K562 (cell line): ENCODE measurements around the gene CPT1B. TPM values are rescaled to one million over a fixed set of nuclear protein-coding genes. Genes with fewer than 3 reads are reported as not detected.

Experiments
- ELF1 ChIP-seq: fragments of 200-800 bp; sonication (Bioruptor generic); IDR thresholded peaks from 2 replicates; pipeline ENCODE4 v1.6.1; 2016; ENCODE audit warnings: missing genetic modification characterization, missing compliant biosample characterization
- NCOA6 ChIP-seq: fragments of 450-650 bp; IDR thresholded peaks from 2 replicates; pipeline ENCODE4 v1.6.1; 2017; ENCODE audit warnings: mild to moderate bottlenecking
- NFIX ChIP-seq: fragments of 250-450 bp; sonication (Bioruptor Pico); IDR thresholded peaks from 2 replicates; pipeline ENCODE4 v1.4.0; 2020; ENCODE audit warnings: low read depth, mild to moderate bottlenecking, moderate library complexity
- OTX1 ChIP-seq: fragments of 450-650 bp; formaldehyde crosslinking; IDR thresholded peaks from 2 replicates; pipeline ENCODE4 v1.4.0; 2022; ENCODE audit warnings: mild to moderate bottlenecking
- PHB2 ChIP-seq: fragments of 450-650 bp; IDR thresholded peaks from 2 replicates; pipeline ENCODE4 v1.6.1; 2017; ENCODE audit warnings: low read depth
- SMARCA5 ChIP-seq: fragments of 450-650 bp; IDR thresholded peaks from 2 replicates; pipeline ENCODE4 v1.6.1; 2016
- SRSF7 ChIP-seq: fragments of 200-400 bp; formaldehyde crosslinking; optimal IDR thresholded peaks from 2 replicates; pipeline ENCODE3; 2017; ENCODE audit warnings: mild to moderate bottlenecking, low read depth, low read length
- ZFP30 ChIP-seq: fragments of 250-450 bp; sonication (Bioruptor Pico); IDR thresholded peaks from 2 replicates; pipeline ENCODE4 v1.8.0; 2022; ENCODE audit warnings: moderate library complexity, mild to moderate bottlenecking, inconsistent platforms, borderline replicate concordance
- polyA plus RNA-seq, 8 experiments: library from polyadenylated mRNA; depleted of rRNA in 4 of 8; stranded (reverse) in 5 of 8; unstranded in 3 of 8; fragments of >200 nt; fragmentation: Nextera tagmentation in 2 of 8; fragmentation: Illumina TruSeq in 1 of 8; extraction: Ambion mirVana in 2 of 8; extraction: Trizol in 1 of 8; gene quantifications; 2 replicates each; pipeline versions ENCODE4 v1.2.1 to v1.2.3, GENCODE V29; 2011 to 2014; ENCODE audit warnings: inconsistent platforms in 1 of 8, missing spikeins in 1 of 8
- total RNA-seq, 7 experiments: library from RNA; depleted of rRNA in 6 of 7; stranded (reverse); fragments of >200 nt in 6 of 7; fragmentation: Illumina TruSeq in 2 of 7; extraction: Trizol in 2 of 7; gene quantifications; 2 replicates each; pipeline versions ENCODE4 v1.2.1 to v1.2.3, GENCODE V29; 2011 to 2021; ENCODE audit warnings: low replicate concordance in 1 of 7
- TF ChIP-seq, protein P1 (sequence below), 2 experiments: fragments of 450-650 bp; IDR thresholded peaks; 2 replicates each; pipeline ENCODE4 v1.6.1; 2016; ENCODE audit warnings: mild to moderate bottlenecking in 2 of 2, borderline replicate concordance in 1 of 2, low read depth in 1 of 2, moderate library complexity in 1 of 2
- TF ChIP-seq, protein P2 (sequence below): fragments of 200-400 bp; formaldehyde crosslinking; IDR thresholded peaks from 2 replicates; pipeline ENCODE4 v1.6.1; 2017; ENCODE audit warnings: mild to moderate bottlenecking, low read depth, low read length, moderate library complexity
- TF ChIP-seq, protein P3 (sequence below), 2 experiments: fragments of 450-650 bp in 1 of 2; sonication (generic) in 1 of 2; formaldehyde crosslinking; conservative IDR thresholded peaks; 2 replicates each; pipeline versions ENCODE4 v1.4.0 to v1.8.1; 2020 to 2022; ENCODE audit warnings: mild to moderate bottlenecking in 1 of 2, missing genetic modification reagents in 1 of 2
- TF ChIP-seq, protein P4 (sequence below): fragments of 450-650 bp; formaldehyde crosslinking; IDR thresholded peaks from 2 replicates; pipeline ENCODE4 v1.4.0; 2020; ENCODE audit warnings: mild to moderate bottlenecking, moderate library complexity
- TF ChIP-seq, protein P5 (sequence below): sonication (generic); formaldehyde crosslinking; IDR thresholded peaks from 2 replicates; pipeline ENCODE4 v1.8.0; 2022; ENCODE audit warnings: missing genetic modification reagents, mild to moderate bottlenecking, borderline replicate concordance

CPT1B gene
- total and polyA plus RNA-seq, 9 of the 15 experiments (the other 6 are each of a cell fraction or from before 2014, with no cell fraction given) = 0.35 to 6.1 (median 2.6) TPM

DNA sequence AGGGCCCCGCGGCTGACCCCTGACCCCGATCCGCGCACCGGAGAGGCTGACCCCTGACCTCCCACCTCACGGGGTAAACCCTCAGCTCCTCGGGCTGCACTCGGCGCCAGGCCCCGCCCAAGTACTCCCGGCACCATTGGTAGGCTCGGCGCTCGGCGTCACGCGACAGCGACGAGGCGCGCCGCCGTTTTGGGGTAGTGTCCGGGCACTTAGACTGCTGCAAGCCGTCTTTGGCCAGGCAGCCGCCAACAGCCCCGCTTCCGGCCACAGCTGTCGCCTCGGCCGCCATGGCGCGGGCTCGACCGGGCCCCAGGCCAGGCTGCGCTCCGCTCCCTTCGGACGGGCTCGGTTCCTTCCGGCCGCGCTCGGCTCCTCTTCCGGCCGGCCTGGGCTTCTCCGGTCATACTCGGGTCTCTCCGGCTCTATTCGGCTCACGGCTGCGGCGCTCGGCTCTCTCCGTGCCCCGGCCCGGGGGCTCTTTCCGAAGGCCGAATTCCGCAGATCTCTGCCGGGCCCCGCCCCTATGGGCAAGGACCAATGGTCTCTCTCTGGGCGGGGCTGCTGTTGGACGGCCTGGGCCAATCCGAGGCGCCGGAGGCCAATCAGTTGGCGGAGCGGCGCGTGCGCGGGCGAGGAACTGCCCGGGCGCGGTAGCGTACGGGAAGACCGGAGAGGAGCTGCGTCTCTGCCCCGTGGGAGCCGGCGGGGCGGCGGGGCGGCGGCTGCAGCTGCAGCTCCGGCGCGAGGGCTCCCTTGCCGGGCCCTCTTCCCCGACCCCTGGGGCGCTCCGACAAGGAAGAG lies 4.5 kb upstream of the CPT1B start, which contains the start of gene CHKB (continued):
- TF ChIP-seq, protein P1, sequence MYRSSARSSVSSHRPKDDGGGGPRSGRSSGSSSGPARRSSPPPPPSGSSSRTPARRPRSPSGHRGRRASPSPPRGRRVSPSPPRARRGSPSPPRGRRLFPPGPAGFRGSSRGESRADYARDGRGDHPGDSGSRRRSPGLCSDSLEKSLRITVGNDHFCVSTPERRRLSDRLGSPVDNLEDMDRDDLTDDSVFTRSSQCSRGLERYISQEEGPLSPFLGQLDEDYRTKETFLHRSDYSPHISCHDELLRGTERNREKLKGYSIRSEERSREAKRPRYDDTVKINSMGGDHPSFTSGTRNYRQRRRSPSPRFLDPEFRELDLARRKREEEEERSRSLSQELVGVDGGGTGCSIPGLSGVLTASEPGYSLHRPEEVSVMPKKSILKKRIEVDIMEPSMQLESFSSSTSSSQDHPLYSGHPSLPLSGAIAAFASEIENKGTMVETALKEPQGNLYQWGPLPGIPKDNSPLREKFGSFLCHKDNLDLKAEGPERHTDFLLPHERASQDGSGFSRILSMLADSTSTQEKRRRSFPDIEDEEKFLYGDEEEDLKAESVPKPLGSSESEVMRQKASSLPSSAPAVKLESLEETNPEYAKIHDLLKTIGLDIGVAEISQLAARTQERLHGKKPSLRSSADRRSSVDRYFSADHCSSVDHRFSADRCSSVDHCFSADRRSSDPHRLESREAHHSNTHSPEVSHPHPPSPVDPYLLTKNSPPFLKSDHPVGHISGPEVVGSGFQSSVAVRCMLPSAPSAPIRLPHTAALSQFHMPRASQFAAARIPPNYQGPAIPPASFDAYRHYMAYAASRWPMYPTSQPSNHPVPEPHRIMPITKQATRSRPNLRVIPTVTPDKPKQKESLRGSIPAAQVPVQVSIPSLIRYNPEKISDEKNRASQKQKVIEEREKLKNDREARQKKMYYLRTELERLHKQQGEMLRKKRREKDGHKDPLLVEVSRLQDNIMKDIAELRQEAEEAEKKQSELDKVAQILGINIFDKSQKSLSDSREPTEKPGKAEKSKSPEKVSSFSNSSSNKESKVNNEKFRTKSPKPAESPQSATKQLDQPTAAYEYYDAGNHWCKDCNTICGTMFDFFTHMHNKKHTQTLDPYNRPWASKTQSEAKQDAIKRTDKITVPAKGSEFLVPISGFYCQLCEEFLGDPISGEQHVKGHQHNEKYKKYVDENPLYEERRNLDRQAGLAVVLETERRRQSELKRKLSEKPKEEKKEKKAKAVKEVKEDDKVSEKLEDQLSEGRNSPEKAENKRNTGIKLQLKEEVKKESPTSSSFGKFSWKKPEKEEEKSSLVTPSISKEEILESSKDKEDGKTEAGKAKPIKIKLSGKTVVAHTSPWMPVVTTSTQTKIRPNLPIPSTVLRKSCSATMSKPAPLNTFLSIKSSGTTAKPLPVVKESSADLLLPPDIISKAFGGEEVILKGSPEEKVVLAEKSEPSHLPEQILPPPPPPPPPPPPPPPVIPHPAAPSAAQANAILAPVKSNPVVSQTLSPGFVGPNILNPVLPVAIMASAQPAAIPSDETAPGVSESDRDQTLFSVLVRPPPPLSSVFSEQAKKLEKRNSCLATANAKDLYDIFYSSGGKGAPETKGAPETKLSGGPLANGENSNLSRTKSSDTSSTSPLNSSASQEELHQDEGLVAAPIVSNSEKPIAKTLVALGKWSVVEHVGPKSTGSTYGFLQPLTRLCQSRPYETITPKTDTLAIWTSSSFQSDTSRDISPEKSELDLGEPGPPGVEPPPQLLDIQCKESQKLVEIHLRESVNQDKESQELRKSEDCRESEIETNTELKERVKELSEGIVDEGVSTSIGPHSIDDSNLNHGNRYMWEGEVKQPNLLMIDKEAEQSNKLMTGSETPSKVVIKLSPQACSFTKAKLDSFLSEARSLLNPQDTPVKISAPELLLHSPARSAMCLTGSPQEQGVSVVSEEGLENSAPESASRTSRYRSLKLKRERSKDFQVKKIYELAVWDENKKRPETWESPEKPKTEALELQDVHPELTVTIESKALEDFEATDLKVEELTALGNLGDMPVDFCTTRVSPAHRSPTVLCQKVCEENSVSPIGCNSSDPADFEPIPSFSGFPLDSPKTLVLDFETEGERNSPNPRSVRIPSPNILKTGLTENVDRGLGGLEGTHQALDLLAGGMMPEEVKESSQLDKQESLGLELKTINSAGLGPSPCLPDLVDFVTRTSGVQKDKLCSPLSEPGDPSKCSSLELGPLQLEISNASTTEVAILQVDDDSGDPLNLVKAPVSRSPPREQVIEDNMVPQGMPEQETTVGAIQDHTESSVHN (IDR thresholded peaks at IDR 0.05; ENCODE audit: borderline replicate concordance in 1 of 2, low read depth in 1 of 2) = no peak
- TF ChIP-seq NCOA6 = no peak
- no peak for TF ChIP-seq SRSF7
- TF ChIP-seq SMARCA5 = no peak
- no peak for TF ChIP-seq ELF1 (tag)
- TF ChIP-seq, protein P2, sequence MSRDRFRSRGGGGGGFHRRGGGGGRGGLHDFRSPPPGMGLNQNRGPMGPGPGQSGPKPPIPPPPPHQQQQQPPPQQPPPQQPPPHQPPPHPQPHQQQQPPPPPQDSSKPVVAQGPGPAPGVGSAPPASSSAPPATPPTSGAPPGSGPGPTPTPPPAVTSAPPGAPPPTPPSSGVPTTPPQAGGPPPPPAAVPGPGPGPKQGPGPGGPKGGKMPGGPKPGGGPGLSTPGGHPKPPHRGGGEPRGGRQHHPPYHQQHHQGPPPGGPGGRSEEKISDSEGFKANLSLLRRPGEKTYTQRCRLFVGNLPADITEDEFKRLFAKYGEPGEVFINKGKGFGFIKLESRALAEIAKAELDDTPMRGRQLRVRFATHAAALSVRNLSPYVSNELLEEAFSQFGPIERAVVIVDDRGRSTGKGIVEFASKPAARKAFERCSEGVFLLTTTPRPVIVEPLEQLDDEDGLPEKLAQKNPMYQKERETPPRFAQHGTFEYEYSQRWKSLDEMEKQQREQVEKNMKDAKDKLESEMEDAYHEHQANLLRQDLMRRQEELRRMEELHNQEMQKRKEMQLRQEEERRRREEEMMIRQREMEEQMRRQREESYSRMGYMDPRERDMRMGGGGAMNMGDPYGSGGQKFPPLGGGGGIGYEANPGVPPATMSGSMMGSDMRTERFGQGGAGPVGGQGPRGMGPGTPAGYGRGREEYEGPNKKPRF = no peak
- no peak for TF ChIP-seq PHB2
- no peak for TF ChIP-seq NFIX (CRISPR knock-in tag)
- TF ChIP-seq, protein P3, sequence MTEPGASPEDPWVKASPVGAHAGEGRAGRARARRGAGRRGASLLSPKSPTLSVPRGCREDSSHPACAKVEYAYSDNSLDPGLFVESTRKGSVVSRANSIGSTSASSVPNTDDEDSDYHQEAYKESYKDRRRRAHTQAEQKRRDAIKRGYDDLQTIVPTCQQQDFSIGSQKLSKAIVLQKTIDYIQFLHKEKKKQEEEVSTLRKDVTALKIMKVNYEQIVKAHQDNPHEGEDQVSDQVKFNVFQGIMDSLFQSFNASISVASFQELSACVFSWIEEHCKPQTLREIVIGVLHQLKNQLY (CRISPR knock-in tag; conservative IDR thresholded peaks at IDR 0.05) = no peak
- TF ChIP-seq ZFP30 = no peak
- TF ChIP-seq, protein P4, sequence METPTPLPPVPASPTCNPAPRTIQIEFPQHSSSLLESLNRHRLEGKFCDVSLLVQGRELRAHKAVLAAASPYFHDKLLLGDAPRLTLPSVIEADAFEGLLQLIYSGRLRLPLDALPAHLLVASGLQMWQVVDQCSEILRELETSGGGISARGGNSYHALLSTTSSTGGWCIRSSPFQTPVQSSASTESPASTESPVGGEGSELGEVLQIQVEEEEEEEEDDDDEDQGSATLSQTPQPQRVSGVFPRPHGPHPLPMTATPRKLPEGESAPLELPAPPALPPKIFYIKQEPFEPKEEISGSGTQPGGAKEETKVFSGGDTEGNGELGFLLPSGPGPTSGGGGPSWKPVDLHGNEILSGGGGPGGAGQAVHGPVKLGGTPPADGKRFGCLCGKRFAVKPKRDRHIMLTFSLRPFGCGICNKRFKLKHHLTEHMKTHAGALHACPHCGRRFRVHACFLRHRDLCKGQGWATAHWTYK = no peak; the same call in 1 of the 2 replicates
- TF ChIP-seq OTX1 (CRISPR knock-in tag) = no peak
- TF ChIP-seq, protein P5, sequence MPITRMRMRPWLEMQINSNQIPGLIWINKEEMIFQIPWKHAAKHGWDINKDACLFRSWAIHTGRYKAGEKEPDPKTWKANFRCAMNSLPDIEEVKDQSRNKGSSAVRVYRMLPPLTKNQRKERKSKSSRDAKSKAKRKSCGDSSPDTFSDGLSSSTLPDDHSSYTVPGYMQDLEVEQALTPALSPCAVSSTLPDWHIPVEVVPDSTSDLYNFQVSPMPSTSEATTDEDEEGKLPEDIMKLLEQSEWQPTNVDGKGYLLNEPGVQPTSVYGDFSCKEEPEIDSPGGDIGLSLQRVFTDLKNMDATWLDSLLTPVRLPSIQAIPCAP (CRISPR knock-in tag) = no peak
